NB4 (cell line): ENCODE data around the gene NOTCH1.

Experiments
- CTCF ChIP-seq: IDR thresholded peaks from one replicate; pipeline ENCODE4 v1.5.1; 2012; ENCODE audit warnings: low read depth, low read length
- MAX ChIP-seq: IDR thresholded peaks from 2 replicates; pipeline ENCODE4 v1.6.1; 2011; ENCODE audit warnings: low read depth, low read length
- POLR2A ChIP-seq: IDR thresholded peaks from 2 replicates; pipeline ENCODE4 v1.6.1; 2011; ENCODE audit warnings: mild to moderate bottlenecking; ENCODE audit not compliant: insufficient read length; ENCODE audit errors: extremely low read depth

- no peak for TF ChIP-seq MAX
- no peak for TF ChIP-seq CTCF
- TF ChIP-seq POLR2A, result no peak
Measured at GRCh38 chr9:136507221-136507991, 38.4 kb downstream of the NOTCH1 start.
